ENCODE measurements around the gene JSRP1. TPM values are rescaled to one million over a fixed set of nuclear protein-coding genes. Genes with fewer than 3 reads are reported as not detected.

JSRP1 gene
- total and polyA plus RNA-seq, 2 of the 8 experiments (the other 6 are each of a cell fraction or from before 2014, with no cell fraction given), result 0.24 to 0.56 TPM

DNA sequence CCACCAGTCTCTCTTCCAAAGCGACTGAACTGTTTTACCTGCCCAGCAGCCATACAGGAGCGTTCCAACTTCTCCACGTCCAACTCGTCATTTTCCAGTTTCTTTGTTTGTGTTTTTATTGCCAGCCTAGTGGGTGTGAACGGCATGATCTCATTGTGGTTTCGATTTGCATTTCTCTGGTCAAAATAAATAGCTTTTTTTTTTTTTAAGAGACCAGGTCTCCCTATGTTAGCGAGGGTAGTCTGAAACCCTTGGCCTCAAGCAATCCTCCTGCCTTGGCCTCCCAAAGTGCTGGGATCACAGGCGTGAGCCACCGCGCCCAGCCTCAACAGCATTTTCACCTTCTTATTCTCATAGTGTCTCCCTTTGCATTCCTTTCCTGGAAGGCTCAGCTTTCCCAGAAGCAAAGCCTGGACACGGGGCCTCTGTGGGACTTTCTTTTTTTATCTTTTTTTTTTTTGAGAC lies 4.2 kb upstream of the JSRP1 start (continued):
- TF ChIP-seq, protein P1, sequence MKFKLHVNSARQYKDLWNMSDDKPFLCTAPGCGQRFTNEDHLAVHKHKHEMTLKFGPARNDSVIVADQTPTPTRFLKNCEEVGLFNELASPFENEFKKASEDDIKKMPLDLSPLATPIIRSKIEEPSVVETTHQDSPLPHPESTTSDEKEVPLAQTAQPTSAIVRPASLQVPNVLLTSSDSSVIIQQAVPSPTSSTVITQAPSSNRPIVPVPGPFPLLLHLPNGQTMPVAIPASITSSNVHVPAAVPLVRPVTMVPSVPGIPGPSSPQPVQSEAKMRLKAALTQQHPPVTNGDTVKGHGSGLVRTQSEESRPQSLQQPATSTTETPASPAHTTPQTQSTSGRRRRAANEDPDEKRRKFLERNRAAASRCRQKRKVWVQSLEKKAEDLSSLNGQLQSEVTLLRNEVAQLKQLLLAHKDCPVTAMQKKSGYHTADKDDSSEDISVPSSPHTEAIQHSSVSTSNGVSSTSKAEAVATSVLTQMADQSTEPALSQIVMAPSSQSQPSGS (IDR thresholded peaks at IDR 0.05; ENCODE audit: low read length), result no peak
